Neural cell (in vitro differentiated cells): ENCODE measurements around the gene AFF1. TPM values are rescaled to one million over a fixed set of nuclear protein-coding genes. Genes with fewer than 3 reads are reported as not detected.

ENCODE experiments used
- H2AFZ ChIP-seq: fragments of 200-600, 300-800 bp; sonication (generic), shearing (Covaris generic); 2 replicates; pipeline ENCODE4 v1.6.0; 2014; ENCODE audit warnings: low read depth, mild to moderate bottlenecking, antibody characterized with exemption, low read length, moderate library complexity
- H3F3A ChIP-seq: fragments of 200-600 bp; shearing (Covaris generic); 2 replicates; pipeline ENCODE4 v1.6.1; 2016; ENCODE audit warnings: mild to moderate bottlenecking, moderate library complexity, mixed read lengths, antibody characterized with exemption, low read length; ENCODE audit not compliant: insufficient read depth, poor library complexity, severe bottlenecking
- H3K27ac ChIP-seq: fragments of 200-600, 300-800 bp; sonication (generic), shearing (Covaris generic); 2 replicates; pipeline ENCODE4 v1.5.1; 2014; ENCODE audit warnings: mild to moderate bottlenecking, low read length, moderate library complexity
- H3K27me3 ChIP-seq: fragments of 300-800, 200-600 bp; sonication (generic), shearing (Covaris generic); 2 replicates; pipeline ENCODE4 v1.6.0; 2014; ENCODE audit warnings: mild to moderate bottlenecking, low read depth, low read length, moderate library complexity; ENCODE audit not compliant: insufficient read depth
- H3K36me3 ChIP-seq: fragments of 300-800, 200-600 bp; sonication (generic), shearing (Covaris generic); 2 replicates; pipeline ENCODE4 v1.5.1; 2014; ENCODE audit warnings: mild to moderate bottlenecking, antibody characterized with exemption, low read length, moderate library complexity; ENCODE audit not compliant: insufficient read depth
- H3K4me2 ChIP-seq: fragments of 300-800, 200-600 bp; sonication (generic), shearing (Covaris generic); 2 replicates; pipeline ENCODE4 v1.6.0; 2014; ENCODE audit warnings: mild to moderate bottlenecking, low read length
- H3K4me3 ChIP-seq: fragments of 300-800, 200-600 bp; sonication (generic), shearing (Covaris generic); 2 replicates; pipeline ENCODE4 v1.5.1; 2014; ENCODE audit warnings: mild to moderate bottlenecking, low read length, moderate library complexity
- H3K79me2 ChIP-seq: fragments of 200-600 bp; shearing (Covaris generic); replicated peaks from 2 replicates; pipeline ENCODE4 v1.6.0; 2014; ENCODE audit warnings: mild to moderate bottlenecking, low read length, moderate library complexity; ENCODE audit not compliant: insufficient read depth
- H3K9ac ChIP-seq: fragments of 300-800, 200-600 bp; sonication (generic), shearing (Covaris generic); 2 replicates; pipeline ENCODE4 v1.6.1; 2016; ENCODE audit warnings: mild to moderate bottlenecking, low read length, mixed read lengths
- H3K9me2 ChIP-seq: fragments of 200-600 bp; shearing (Covaris generic); 2 replicates; pipeline ENCODE4 v1.6.1; 2016; ENCODE audit warnings: mild to moderate bottlenecking, low read length, mixed read lengths; ENCODE audit not compliant: insufficient read depth
- H3K9me3 ChIP-seq: fragments of 200-600, 300-800 bp; sonication (generic), shearing (Covaris generic); 2 replicates; pipeline ENCODE4 v1.6.1; 2016; ENCODE audit warnings: mild to moderate bottlenecking, mixed run types, low read length, moderate library complexity, mixed read lengths
- H4K20me1 ChIP-seq: fragments of 200-600 bp; shearing (Covaris generic); 2 replicates; pipeline ENCODE4 v1.6.1; 2016; ENCODE audit warnings: mild to moderate bottlenecking, mixed run types; ENCODE audit not compliant: insufficient read depth
- EP300 ChIP-seq: fragments of 450-650 bp; conservative IDR thresholded peaks from 2 replicates; pipeline ENCODE4 v1.6.1; 2014; ENCODE audit warnings: antibody characterized with exemption, mild to moderate bottlenecking, moderate library complexity; ENCODE audit not compliant: poor library complexity, severe bottlenecking
- EZH2 ChIP-seq: fragments of 200-600, 300-800 bp; shearing (Covaris generic), sonication (generic); IDR thresholded peaks from 2 replicates; pipeline ENCODE4 v1.6.1; 2014; ENCODE audit warnings: antibody characterized with exemption, low read length, borderline replicate concordance, mild to moderate bottlenecking; ENCODE audit not compliant: insufficient read depth, poor library complexity, severe bottlenecking
- MXI1 ChIP-seq: fragments of 450-650 bp; conservative IDR thresholded peaks from 2 replicates; pipeline ENCODE4 v1.6.1; 2014; ENCODE audit warnings: antibody characterized with exemption, mild to moderate bottlenecking; ENCODE audit not compliant: poor library complexity, severe bottlenecking
- POLR2AphosphoS5 ChIP-seq: IDR thresholded peaks from 2 replicates; pipeline ENCODE4 v1.6.1; 2012
- RAD21 ChIP-seq: fragments of 450-650 bp; conservative IDR thresholded peaks from 2 replicates; pipeline ENCODE4 v1.6.1; 2014; ENCODE audit warnings: antibody characterized with exemption, mild to moderate bottlenecking, moderate library complexity
- SMC3 ChIP-seq: fragments of 450-650 bp; conservative IDR thresholded peaks from 2 replicates; pipeline ENCODE4 v1.6.1; 2014; ENCODE audit warnings: antibody characterized with exemption, mild to moderate bottlenecking, moderate library complexity; ENCODE audit not compliant: poor library complexity
- TAF1 ChIP-seq: IDR thresholded peaks from 2 replicates; pipeline ENCODE4 v1.6.1; 2012; ENCODE audit warnings: low read depth
- polyA plus RNA-seq: library from polyadenylated mRNA; depleted of rRNA; stranded (reverse); fragments of >200 nt; gene quantifications from 2 replicates; pipeline ENCODE4 v1.2.3, GENCODE V29; 2014
- TF ChIP-seq, protein P1 (sequence below): IDR thresholded peaks from 2 replicates; pipeline ENCODE4 v1.6.1; 2012; ENCODE audit warnings: borderline replicate concordance
- TF ChIP-seq, protein P2 (sequence below): fragments of 450-650 bp; IDR thresholded peaks from 2 replicates; pipeline ENCODE4 v1.5.1; 2014; ENCODE audit warnings: antibody characterized with exemption, mild to moderate bottlenecking, moderate library complexity; ENCODE audit not compliant: poor library complexity, severe bottlenecking

The AFF1 gene
- polyA plus RNA-seq, 1 donor from 2014 or later, result 0.63 TPM

DNA sequence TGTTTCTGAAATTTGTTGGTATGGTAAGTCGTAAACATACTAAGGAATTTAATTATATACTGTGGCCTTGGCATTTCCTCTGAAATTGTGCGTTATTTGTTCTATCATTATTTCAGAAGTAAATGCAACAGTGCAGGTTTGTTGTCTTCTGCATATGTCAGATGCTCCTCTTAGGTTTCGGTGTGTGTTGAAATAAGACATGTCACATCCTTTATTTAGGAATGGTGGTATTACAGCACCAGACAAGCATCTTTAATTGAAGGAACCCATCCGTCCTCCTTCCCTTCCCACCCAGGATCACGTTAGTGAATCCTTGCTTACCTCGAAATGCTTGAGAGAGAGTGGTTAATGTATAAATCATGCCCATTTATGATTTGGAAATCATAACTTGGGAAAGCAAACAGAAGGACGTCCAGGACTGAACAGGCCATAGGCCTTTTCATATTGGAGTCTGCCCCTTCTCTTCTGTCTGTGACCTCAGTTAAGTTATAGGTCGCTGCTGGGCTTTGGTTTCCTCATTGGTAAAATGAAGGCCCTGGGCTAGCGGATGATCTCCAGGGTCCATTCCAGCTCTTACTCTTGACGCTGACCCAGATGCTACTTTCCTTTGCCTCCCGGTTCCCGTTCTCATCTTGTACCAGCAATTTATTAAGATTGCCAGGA lies 151.5 kb downstream of the AFF1 start:
- Histone ChIP-seq H3K9me2 (no peaks in the 10 kb centered on the region), H2AFZ (no peak overlapping the region), H3F3A (no peaks in the 10 kb centered on the region), H3K4me2 (no peak overlapping the region), H3K9me3 (no peaks in the 10 kb centered on the region), H3K36me3 (no peaks in the 10 kb centered on the region), H3K27me3 (no peaks in the 10 kb centered on the region), H3K4me3 (no peak overlapping the region), H4K20me1 (no peaks in the 10 kb centered on the region), H3K9ac (no peak overlapping the region), H3K79me2 (no peaks in the 10 kb centered on the region), H3K27ac (no peak overlapping the region)
- TF ChIP-seq, protein P1, sequence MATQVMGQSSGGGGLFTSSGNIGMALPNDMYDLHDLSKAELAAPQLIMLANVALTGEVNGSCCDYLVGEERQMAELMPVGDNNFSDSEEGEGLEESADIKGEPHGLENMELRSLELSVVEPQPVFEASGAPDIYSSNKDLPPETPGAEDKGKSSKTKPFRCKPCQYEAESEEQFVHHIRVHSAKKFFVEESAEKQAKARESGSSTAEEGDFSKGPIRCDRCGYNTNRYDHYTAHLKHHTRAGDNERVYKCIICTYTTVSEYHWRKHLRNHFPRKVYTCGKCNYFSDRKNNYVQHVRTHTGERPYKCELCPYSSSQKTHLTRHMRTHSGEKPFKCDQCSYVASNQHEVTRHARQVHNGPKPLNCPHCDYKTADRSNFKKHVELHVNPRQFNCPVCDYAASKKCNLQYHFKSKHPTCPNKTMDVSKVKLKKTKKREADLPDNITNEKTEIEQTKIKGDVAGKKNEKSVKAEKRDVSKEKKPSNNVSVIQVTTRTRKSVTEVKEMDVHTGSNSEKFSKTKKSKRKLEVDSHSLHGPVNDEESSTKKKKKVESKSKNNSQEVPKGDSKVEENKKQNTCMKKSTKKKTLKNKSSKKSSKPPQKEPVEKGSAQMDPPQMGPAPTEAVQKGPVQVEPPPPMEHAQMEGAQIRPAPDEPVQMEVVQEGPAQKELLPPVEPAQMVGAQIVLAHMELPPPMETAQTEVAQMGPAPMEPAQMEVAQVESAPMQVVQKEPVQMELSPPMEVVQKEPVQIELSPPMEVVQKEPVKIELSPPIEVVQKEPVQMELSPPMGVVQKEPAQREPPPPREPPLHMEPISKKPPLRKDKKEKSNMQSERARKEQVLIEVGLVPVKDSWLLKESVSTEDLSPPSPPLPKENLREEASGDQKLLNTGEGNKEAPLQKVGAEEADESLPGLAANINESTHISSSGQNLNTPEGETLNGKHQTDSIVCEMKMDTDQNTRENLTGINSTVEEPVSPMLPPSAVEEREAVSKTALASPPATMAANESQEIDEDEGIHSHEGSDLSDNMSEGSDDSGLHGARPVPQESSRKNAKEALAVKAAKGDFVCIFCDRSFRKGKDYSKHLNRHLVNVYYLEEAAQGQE, result no peak
- no peak for TF ChIP-seq SMC3
- no peak for TF ChIP-seq POLR2AphosphoS5
- TF ChIP-seq EZH2, result no peak
- TF ChIP-seq TAF1, result no peak
- TF ChIP-seq RAD21, result no peak
- no peak for TF ChIP-seq MXI1
- TF ChIP-seq, protein P2, sequence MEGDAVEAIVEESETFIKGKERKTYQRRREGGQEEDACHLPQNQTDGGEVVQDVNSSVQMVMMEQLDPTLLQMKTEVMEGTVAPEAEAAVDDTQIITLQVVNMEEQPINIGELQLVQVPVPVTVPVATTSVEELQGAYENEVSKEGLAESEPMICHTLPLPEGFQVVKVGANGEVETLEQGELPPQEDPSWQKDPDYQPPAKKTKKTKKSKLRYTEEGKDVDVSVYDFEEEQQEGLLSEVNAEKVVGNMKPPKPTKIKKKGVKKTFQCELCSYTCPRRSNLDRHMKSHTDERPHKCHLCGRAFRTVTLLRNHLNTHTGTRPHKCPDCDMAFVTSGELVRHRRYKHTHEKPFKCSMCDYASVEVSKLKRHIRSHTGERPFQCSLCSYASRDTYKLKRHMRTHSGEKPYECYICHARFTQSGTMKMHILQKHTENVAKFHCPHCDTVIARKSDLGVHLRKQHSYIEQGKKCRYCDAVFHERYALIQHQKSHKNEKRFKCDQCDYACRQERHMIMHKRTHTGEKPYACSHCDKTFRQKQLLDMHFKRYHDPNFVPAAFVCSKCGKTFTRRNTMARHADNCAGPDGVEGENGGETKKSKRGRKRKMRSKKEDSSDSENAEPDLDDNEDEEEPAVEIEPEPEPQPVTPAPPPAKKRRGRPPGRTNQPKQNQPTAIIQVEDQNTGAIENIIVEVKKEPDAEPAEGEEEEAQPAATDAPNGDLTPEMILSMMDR, result no peak
- TF ChIP-seq EP300, result no peak

GRCh38 chr4:87087015-87087414 lies 152.2 kb downstream of the AFF1 start:
- Histone ChIP-seq H3K4me2 (no peak overlapping the region), H3K36me3 (no peaks in the 10 kb centered on the region), H3K27ac (no peak overlapping the region)

More at GRCh38 chr4:87087015-87087414, 152.2 kb downstream of the AFF1 start:
- TF ChIP-seq RAD21 (no peak), EP300 (no peak), EZH2 (no peak), POLR2AphosphoS5 (no peak), TAF1 (no peak), SMC3 (no peak)
- TF ChIP-seq, protein P1, result no peak
- Histone ChIP-seq H2AFZ (no peak overlapping the region), H3F3A (no peaks in the 10 kb centered on the region), H3K27me3 (no peaks in the 10 kb centered on the region), H3K9me3 (no peaks in the 10 kb centered on the region), H3K9ac (no peak overlapping the region), H3K4me3 (no peak overlapping the region), H3K79me2 (no peaks in the 10 kb centered on the region), H4K20me1 (no peaks in the 10 kb centered on the region), H3K9me2 (no peaks in the 10 kb centered on the region)
